Effector memory CD4-positive, alpha-beta T cell (primary cell): Measurements from ENCODE around the gene CACNA2D2.

Source experiments
- DNase-seq, 3 donors: peaks; one replicate each; pipeline ENCODE4 v3.0.0-alpha.2; 2020
- H3K27ac ChIP-seq: 2 replicates; pipeline ENCODE4 v1.7.0; 2013; ENCODE audit warnings: mild to moderate bottlenecking, low read length, moderate library complexity; ENCODE audit not compliant: insufficient read depth, poor library complexity, severe bottlenecking
- H3K27me3 ChIP-seq: replicated peaks from 2 replicates; pipeline ENCODE4 v1.7.0; 2013; ENCODE audit warnings: mild to moderate bottlenecking, low read length; ENCODE audit not compliant: insufficient read depth, control insufficient read depth, poor library complexity, severe bottlenecking
- H3K36me3 ChIP-seq: 2 replicates; pipeline ENCODE4 v1.7.0; 2013; ENCODE audit warnings: mild to moderate bottlenecking, low read length, moderate library complexity; ENCODE audit not compliant: control insufficient read depth, insufficient read depth
- H3K4me1 ChIP-seq: 2 replicates; pipeline ENCODE4 v1.7.0; 2013; ENCODE audit warnings: low read length, mild to moderate bottlenecking; ENCODE audit not compliant: control insufficient read depth, insufficient read depth, poor library complexity, severe bottlenecking
- H3K4me3 ChIP-seq: 2 replicates; pipeline ENCODE4 v1.7.0; 2013; ENCODE audit warnings: low read length, low read depth, mild to moderate bottlenecking; ENCODE audit not compliant: insufficient read depth, poor library complexity, severe bottlenecking
- H3K9me3 ChIP-seq: 2 replicates; pipeline ENCODE4 v1.7.0; 2013; ENCODE audit warnings: mild to moderate bottlenecking, low read length, moderate library complexity; ENCODE audit not compliant: control insufficient read depth

CACNA2D2 gene

GRCh38 chr3:50390508-50391224 is 112.8 kb downstream of the CACNA2D2 start:
- H3K27me3 ChIP-seq = no peaks in the 10 kb centered on the region

GRCh38 chr3:50389414-50389767 is 114.0 kb downstream of the CACNA2D2 start:
- H3K36me3 ChIP-seq = no peaks in the 10 kb centered on the region
- no peaks in the 10 kb centered on the region for H3K4me1 ChIP-seq
- no peak overlapping the region for H3K27ac ChIP-seq
- no peak for DNase-seq
- no peak overlapping the region for H3K4me3 ChIP-seq
- no peaks in the 10 kb centered on the region for H3K9me3 ChIP-seq
- no peaks in the 10 kb centered on the region for H3K27me3 ChIP-seq

More at GRCh38 chr3:50390508-50391224, 112.8 kb downstream of the CACNA2D2 start:
- Histone ChIP-seq H3K27ac (no peak overlapping the region), H3K9me3 (no peaks in the 10 kb centered on the region), H3K36me3 (no peaks in the 10 kb centered on the region), H3K4me1 (no peaks in the 10 kb centered on the region), H3K4me3 (no peak overlapping the region)
- no peak for DNase-seq

DNA sequence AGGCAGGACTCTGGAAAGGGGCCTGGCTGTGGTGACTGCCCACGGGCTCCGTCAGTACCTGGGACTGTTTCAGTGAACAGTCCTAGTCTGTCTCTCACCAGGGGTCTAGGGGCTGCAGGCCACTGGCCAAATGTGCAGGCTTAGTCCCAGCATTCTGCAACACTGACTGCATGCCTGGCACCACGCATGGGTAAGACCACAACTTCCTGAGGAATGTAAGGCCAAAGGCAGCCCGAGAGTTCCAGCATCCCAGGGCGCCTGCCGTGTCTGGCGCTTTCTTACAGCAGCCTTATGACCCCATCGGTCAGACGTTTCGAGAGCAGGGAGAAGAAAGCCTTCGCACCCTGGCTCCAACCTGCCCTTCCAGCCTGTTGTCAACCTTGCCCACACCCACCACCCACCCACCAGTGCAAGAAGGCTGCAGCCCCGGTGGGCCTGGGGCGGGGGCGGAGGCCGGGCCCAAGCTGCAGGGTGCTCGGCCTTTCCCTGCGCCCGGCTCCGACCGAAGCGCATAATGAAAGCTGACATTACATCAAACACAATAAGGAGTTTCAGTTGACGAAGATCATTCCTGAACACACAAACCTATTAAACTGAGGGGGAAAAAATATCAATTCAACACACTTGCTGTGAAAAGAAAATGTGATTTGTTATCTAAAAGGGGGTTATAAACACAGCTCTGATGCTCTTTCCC is 114.6 kb downstream of the CACNA2D2 start:
- Histone ChIP-seq H3K4me3 (no peak overlapping the region), H3K27ac (no peak overlapping the region), H3K9me3 (no peaks in the 10 kb centered on the region), H3K4me1 (no peaks in the 10 kb centered on the region), H3K27me3 (no peaks in the 10 kb centered on the region), H3K36me3 (no peaks in the 10 kb centered on the region)
- DNase-seq = no peak

GRCh38 chr3:50388016-50388719 is 115.3 kb downstream of the CACNA2D2 start:
- Histone ChIP-seq H3K9me3 (no peaks in the 10 kb centered on the region), H3K27ac (no peak overlapping the region), H3K36me3 (no peaks in the 10 kb centered on the region), H3K4me1 (no peaks in the 10 kb centered on the region), H3K4me3 (no peak overlapping the region), H3K27me3 (no peaks in the 10 kb centered on the region)
- no peak for DNase-seq

DNA sequence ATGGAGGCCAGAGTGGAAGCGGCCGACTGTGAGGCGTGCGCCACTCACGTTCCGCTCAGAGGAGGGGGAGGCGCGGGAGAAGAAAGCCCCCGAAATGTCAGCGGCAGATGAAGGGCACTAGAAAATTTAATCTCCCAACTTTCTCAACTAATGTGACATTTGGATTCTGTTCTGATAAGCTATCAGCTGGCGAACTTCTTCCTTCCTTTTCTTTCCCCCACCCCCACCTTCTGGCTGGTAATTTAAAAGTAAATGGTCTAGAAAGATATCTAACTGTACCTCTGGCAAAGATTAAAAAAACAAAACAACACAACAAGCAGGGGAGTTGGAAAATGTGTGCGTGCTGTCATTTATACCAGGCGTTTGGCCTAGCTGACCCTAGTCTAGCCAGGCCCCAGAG is 117.7 kb downstream of the CACNA2D2 start:
- no peaks in the 10 kb centered on the region for H3K36me3 ChIP-seq
- no peak overlapping the region for H3K27ac ChIP-seq
- no peak for DNase-seq
- no peaks in the 10 kb centered on the region for H3K4me1 ChIP-seq
- no peaks in the 10 kb centered on the region for H3K9me3 ChIP-seq
- H3K27me3 ChIP-seq = no peaks in the 10 kb centered on the region
- no peak overlapping the region for H3K4me3 ChIP-seq

GRCh38 chr3:50383750-50384149 is 119.7 kb downstream of the CACNA2D2 start:
- Histone ChIP-seq H3K4me3 (no peak overlapping the region), H3K36me3 (no peaks in the 10 kb centered on the region), H3K4me1 (no peaks in the 10 kb centered on the region), H3K27me3 (no peaks in the 10 kb centered on the region), H3K9me3 (no peaks in the 10 kb centered on the region), H3K27ac (no peak overlapping the region)
- no peak for DNase-seq

DNA sequence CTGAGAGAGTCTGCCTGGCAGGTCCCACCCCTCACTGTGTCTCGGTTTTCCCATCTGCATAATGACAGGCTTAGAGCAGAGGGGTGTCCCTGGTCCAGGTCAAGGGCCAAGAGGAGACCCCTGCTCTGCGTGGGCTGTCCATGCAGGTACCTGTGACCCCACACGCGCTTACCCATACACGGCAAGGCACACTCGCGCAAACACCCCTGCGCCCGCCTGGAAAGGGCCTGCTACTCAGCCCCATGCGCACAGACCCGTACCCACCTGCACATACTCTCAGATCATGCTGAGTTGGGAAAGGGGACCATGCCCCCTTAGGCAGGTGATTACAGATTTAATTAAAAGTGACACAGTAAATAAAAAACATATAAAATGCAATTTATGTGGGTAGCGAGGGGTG is 120.7 kb downstream of the CACNA2D2 start:
- Histone ChIP-seq H3K4me1 (no peaks in the 10 kb centered on the region), H3K4me3 (no peak overlapping the region), H3K9me3 (no peaks in the 10 kb centered on the region), H3K36me3 (no peaks in the 10 kb centered on the region), H3K27ac (no peak overlapping the region), H3K27me3 (no peaks in the 10 kb centered on the region)
- DNase-seq = no peak

DNA sequence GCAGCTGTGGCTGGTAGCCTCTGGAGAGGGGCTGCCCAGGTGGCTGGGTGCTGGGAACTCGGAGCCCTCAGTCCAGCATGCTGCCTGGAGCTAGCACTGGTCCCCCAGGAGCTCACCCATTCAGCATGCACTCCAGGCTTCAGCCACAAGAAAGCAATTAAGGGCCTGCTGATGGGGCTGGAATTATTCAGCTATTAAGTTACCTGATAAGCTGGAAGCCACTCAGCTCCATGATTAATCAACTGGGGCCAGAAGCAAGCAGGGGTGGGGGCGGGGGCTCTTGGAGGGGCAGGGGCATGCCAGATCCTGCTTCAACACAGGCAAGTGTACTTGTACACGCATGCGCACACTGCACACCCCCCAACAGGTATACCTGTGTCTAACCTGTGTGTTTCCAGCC is 122.1 kb downstream of the CACNA2D2 start:
- DNase-seq = no peak
- Histone ChIP-seq H3K9me3 (no peaks in the 10 kb centered on the region), H3K4me1 (no peaks in the 10 kb centered on the region), H3K36me3 (no peaks in the 10 kb centered on the region), H3K27me3 (no peaks in the 10 kb centered on the region), H3K4me3 (no peak overlapping the region), H3K27ac (no peak overlapping the region)

- Histone ChIP-seq H3K36me3 (no peaks in the 10 kb centered on the region), H3K4me3 (no peak overlapping the region), H3K27ac (no peak overlapping the region), H3K9me3 (no peaks in the 10 kb centered on the region), H3K27me3 (no peaks in the 10 kb centered on the region), H3K4me1 (no peaks in the 10 kb centered on the region)
- DNase-seq = no peak
Observed at GRCh38 chr3:50380405-50381085, 122.9 kb downstream of the CACNA2D2 start.
